Limb (tissue), 2 donors: ENCODE results near the gene SLFN13.
"Not testable (repeated sequence)": the region's sequence is repeated elsewhere in the genome, so short reads cannot be mapped to it uniquely, and the experiment has no call there.

Source experiments
- DNase-seq, 2 donors: peaks; one replicate each; pipeline ENCODE4 v3.0.0-alpha.2; 2016; ENCODE audit errors: extremely low spot score in 2 of 2

The SLFN13 gene, protein sequence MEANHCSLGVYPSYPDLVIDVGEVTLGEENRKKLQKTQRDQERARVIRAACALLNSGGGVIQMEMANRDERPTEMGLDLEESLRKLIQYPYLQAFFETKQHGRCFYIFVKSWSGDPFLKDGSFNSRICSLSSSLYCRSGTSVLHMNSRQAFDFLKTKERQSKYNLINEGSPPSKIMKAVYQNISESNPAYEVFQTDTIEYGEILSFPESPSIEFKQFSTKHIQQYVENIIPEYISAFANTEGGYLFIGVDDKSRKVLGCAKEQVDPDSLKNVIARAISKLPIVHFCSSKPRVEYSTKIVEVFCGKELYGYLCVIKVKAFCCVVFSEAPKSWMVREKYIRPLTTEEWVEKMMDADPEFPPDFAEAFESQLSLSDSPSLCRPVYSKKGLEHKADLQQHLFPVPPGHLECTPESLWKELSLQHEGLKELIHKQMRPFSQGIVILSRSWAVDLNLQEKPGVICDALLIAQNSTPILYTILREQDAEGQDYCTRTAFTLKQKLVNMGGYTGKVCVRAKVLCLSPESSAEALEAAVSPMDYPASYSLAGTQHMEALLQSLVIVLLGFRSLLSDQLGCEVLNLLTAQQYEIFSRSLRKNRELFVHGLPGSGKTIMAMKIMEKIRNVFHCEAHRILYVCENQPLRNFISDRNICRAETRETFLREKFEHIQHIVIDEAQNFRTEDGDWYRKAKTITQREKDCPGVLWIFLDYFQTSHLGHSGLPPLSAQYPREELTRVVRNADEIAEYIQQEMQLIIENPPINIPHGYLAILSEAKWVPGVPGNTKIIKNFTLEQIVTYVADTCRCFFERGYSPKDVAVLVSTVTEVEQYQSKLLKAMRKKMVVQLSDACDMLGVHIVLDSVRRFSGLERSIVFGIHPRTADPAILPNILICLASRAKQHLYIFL

GRCh38 chr17:35448214-35448898 lies at the start of gene SLFN13:
Gene SLFN13 (minus strand): TSS chr17:35448766. CDS start chr17:35445680, 3,086 bp downstream.
- DNase-seq = peak; percentile 51 to 63

DNA sequence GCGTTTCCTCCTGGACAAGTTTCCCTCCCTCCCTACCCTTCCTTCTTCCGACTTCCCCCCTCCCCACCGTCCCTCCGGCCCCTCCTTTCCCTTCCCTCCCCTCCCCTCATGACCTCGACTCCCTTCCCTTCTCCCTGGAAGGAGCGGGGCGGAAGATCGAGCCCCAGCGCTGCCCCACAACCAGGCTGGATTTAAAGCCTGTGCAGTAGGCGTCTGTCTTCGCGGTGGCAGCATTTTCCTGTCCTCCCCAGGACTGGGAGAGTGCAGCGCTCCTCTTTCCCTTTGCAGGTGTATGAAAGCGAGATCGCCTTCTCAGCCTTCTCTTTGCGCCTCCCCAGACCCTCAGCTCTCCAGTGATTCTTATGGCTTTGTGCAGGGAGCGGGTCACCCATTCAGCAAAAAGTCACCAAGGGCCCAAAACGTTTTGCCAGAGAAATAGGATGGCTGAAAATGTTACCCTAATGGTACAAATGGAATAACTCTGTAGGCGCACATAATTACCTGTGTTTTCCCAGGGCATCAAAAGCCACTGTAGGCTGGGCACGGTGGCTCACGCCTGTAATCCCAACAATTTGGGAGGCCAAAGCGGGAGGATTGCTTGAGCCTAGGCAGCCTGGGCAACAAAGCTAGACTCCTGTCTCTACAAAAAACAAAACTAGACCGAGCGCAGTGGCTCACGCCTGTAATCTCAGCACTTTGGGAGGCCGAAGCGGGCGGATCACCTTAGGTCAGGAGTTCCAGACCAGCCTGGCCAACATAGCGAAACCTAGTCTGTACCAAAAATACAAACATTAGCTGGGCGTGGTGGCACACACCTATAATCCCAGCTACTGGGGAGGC lies 48.1 kb upstream of the SLFN13 start:
- DNase-seq = no peak

GRCh38 chr17:35493040-35493439 lies 44.5 kb upstream of the SLFN13 start:
- DNase-seq = no peak

DNA sequence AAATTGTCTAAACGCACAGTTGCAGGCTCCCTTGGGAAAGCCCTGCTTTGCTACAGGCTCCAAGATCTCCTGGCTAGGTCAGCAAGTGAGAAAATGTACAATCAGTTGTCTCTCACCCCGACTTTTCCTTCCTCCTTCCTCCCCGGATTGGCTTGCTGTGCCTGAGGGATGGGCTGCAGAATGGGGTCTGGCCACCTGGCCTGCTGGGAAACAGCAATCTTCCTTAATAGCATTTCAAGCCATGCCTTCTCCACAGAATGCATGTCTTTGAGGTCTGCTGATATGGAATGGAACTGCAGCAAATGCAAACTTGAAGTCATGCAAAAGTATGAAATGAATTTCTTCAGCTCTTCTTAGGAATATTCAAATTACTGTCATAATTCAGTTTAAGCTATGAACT lies 42.9 kb upstream of the SLFN13 start:
- DNase-seq = no peak

- DNase-seq = no peak
These were observed 41.4 kb upstream of the SLFN13 start for GRCh38 chr17:35489944-35490343.

DNA sequence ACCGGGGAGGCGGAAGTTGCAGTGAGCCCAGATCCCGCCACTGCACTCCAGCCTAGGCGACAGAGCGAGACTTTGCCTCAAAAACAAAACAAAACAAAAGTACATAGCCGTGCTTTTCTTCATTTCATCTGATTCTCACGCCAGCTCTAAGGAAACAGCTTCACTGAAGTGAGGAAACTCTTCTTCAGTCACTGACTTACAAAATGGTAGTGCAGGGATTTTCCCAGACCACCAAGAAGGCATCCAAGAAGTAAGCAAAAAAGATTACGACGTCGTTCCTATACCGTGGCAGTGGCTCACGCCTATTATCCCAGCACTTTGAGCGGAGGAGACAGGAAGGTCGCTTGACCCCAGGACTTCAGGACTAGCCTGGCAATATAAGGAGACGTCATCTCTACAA lies 40.4 kb upstream of the SLFN13 start:
- DNase-seq = no peak

GRCh38 chr17:35486920-35487732 lies 38.6 kb upstream of the SLFN13 start:
- peak in 1 of 2 donors; percentile 53 for DNase-seq

DNA sequence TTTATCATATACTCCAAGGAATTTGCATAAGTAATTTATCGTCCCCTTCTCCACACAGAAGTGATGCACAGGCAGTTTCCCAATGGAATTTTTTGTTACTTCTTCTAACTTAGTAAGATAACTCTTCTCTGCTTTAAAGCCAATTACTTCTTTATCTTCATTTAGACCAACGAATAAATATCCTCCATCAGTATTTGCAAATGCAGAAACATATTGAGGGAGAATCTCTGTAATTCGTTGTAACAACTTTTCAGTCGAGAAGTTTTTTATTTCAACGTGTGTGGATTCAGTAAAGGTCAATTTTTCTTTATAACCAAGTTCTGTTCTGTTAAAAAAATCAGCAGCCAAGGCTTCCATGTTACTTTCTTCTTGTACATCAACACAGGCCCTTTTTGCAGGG lies 30.7 kb upstream of the SLFN13 start:
- no peak for DNase-seq

- DNase-seq = no peak
These were observed 28.7 kb upstream of the SLFN13 start for GRCh38 chr17:35477248-35477647.

DNA sequence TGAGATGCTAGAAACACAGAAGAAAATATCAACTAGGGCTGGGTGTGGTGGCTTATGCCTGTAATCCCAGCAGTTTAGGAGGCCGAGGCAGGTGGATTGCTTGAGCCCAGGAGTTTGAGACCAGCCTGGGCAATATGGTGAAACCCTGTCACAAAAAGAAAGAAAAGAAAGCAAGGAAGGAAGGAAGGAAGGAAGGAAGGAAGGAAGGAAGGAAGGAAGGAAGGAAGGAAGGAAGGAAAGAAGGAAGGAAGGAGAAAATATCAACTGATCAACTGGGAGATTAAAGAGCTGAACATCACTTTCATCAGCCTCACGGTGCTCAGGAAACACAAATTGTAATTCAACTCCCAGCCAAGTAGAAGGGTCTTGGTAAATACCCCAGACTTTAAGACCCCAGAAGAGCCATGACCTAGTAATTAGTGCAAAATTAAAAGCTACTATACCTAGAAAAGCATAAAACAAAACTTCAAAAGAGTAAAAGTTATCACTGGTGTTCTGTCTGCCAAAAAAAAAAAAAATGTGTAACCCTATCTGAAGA lies 27.8 kb upstream of the SLFN13 start:
- DNase-seq = no peak

GRCh38 chr17:35468475-35468874 lies 19.9 kb upstream of the SLFN13 start:
- DNase-seq = no peak

DNA sequence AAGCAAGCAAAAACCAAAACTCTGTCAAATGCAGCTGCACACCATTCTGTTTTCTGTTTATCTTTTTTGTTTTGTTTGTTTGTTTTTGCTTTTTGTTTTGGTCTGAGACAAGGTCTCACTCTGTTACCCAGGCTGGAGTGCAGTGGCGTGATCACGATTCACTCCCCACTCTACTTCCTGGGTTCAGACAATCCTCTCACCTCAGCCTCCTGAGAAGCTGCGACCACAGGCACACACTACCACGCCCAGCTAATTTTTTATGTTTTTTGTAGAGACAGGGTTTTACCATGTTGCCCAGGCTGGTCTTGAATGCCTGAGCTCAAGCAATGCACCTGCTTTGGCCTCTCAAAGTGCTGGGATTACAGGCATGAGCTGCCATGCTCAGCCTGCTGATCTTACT lies 19.3 kb upstream of the SLFN13 start:
- no peak for DNase-seq

GRCh38 chr17:35460354-35460851 lies 11.8 kb upstream of the SLFN13 start:
- peak in 1 of 2 donors; percentile 34 for DNase-seq

GRCh38 chr17:35454035-35454434 lies 5.5 kb upstream of the SLFN13 start:
- not testable (repeated sequence) for DNase-seq

DNA sequence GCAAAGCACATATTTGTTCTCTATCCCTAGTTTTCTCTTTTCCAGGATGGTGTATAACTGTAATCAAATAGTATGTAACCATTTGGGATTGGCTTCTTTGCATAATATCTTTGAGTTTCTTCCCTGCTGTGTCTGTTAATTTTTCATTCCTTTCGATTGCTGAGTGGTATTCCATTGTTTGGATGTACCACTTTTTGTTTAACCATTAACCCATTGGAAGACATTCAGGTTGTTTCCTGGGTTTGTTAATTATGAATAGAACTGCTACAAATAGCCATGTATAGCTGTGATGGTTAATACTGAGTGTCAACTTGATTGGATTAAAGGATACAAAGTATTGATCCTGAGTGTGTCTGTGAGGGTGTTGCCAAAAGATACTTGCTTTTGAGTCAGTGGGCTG lies 4.6 kb upstream of the SLFN13 start:
- DNase-seq = no peak

DNA sequence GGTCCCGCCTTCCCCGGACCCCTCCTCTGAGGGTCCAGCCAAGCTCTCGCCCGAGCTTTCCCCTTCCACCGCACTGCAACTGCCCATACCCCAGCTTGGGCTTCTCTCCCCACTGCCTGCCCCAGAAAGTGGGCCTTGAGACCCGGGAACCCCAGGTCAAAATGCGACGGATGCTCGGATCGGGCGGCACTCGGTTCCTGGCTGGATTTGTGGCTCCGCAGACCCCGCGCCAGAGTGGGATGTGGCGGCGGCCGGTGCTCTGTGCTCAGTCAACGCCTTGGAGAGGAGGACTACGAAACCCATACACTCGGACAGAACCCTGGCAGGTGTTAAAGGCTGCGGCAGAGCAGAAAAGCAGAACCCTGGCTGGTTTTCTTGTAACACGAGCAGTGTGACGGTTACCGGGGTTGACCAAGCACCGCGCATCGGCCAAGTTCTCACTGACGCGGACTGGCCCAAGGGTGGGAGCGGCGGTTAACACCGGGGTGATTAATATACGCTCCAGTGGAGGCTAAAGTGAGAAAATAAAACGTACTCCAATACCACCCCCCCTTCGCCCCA lies 885 bp upstream of the SLFN13 start:
- peak in 1 of 2 donors; percentile 49 for DNase-seq

GRCh38 chr17:35448899-35449227 lies 297 bp upstream of the SLFN13 start:
- DNase-seq = peak in 1 of 2 donors; percentile 53

GRCh38 chr17:35447499-35447898 lies 1.1 kb downstream of the SLFN13 start:
- DNase-seq = peak; percentile 30 to 34

GRCh38 chr17:35438433-35438832 lies 10.1 kb downstream of the SLFN13 start:
- no peak for DNase-seq
